GM23248 (cell line): ENCODE results near the gene GTF2IRD2.
"Not testable (repeated sequence)": the region's sequence is repeated elsewhere in the genome, so short reads cannot be mapped to it uniquely, and the experiment has no call there.

Experiments
- EZH2 ChIP-seq: fragments of 200-600 bp; sonication (generic); IDR thresholded peaks from 2 replicates; pipeline ENCODE4 v1.6.1; 2018; ENCODE audit warnings: antibody characterized with exemption, mild to moderate bottlenecking; ENCODE audit not compliant: insufficient read depth, poor library complexity, severe bottlenecking
- EZH2phosphoT487 ChIP-seq: fragments of 200-600 bp; sonication (generic); IDR thresholded peaks from 2 replicates; pipeline ENCODE4 v1.6.1; 2018; ENCODE audit warnings: antibody characterized with exemption, moderate library complexity, mild to moderate bottlenecking, low read depth; ENCODE audit not compliant: insufficient read depth

GRCh38 chr7:74766991-74767390 lies 84.4 kb downstream of the GTF2IRD2 start:
- TF ChIP-seq EZH2, EZH2phosphoT487: not testable (repeated sequence)
